Testis (tissue), 3 donors: ENCODE results near the gene TENT5C. TPM values are rescaled to one million over a fixed set of nuclear protein-coding genes. Genes with fewer than 3 reads are reported as not detected.

Experiments used
- DNase-seq: peaks from one replicate; pipeline ENCODE4 v3.0.0-alpha.2; 2019
- H3K27ac ChIP-seq, 2 donors: fragments of 200-600 bp; sonication (generic); one replicate each; pipeline ENCODE4 v1.5.1; 2019
- H3K27me3 ChIP-seq: fragments of 200-600 bp; sonication (generic); one replicate; pipeline ENCODE4 v1.5.1; 2019
- H3K36me3 ChIP-seq: fragments of 200-600 bp; sonication (generic); one replicate; pipeline ENCODE4 v1.5.1; 2017; ENCODE audit warnings: low read depth; ENCODE audit errors: missing control alignments
- H3K4me1 ChIP-seq: fragments of 200-600 bp; sonication (generic); one replicate; pipeline ENCODE4 v1.5.1; 2019
- H3K4me3 ChIP-seq, 2 donors: fragments of 200-600 bp; sonication (generic); one replicate each; pipeline ENCODE4 v1.5.1; 2017 to 2019
- H3K9me3 ChIP-seq: fragments of 200-600 bp; sonication (generic); one replicate; pipeline ENCODE4 v1.5.1; 2017
- POLR2A ChIP-seq: fragments of 450-650 bp; IDR thresholded peaks from one replicate; pipeline ENCODE4 v1.6.1; 2017; ENCODE audit warnings: antibody characterized with exemption, mild to moderate bottlenecking, moderate library complexity
- WGBS, 2 donors: methylation state at CpG; one replicate each; pipeline ENCODE4 v1.1.5; 2018; 5-methylcytosine and 5-hydroxymethylcytosine counted together
- intact Hi-C: fragments of 100-400 bp; cut with DNase I; formaldehyde crosslinking; loops from one replicate; pipeline ENCODE4 v1.15.1; 2023; ENCODE audit warnings: low total_unique reads
- polyA plus RNA-seq: library from polyadenylated mRNA; stranded (reverse); fragments of 350-450 nt; fragmentation: Illumina TruSeq; extraction: RNeasy Lipid Tissue Mini Kit (QIAGEN cat#74804); gene quantifications from one replicate; pipeline ENCODE4 v1.2.3, GENCODE V29; 2014; ENCODE audit warnings: low read depth, low replicate concordance; ENCODE audit not compliant: insufficient read depth
- total RNA-seq, 2 donors: library from RNA; depleted of rRNA; stranded (reverse); fragments of >200 nt; gene quantifications; one replicate each; pipeline ENCODE4 v1.2.3, GENCODE V29; 2016
- TF ChIP-seq, protein P1 (sequence below), 3 experiments: fragments of 450-650 bp in 2 of 3; fragments of 200-600 bp in 1 of 3; sonication (generic) in 1 of 3; IDR thresholded peaks; one replicate each; pipeline ENCODE4 v1.5.1; 2016 to 2019; ENCODE audit warnings: antibody characterized with exemption in 3 of 3, mild to moderate bottlenecking in 2 of 3, moderate library complexity in 1 of 3

Gene TENT5C
- total and polyA plus RNA-seq, 3 donors from 2014 or later, result 38.4 to 72.4 (median 67.3) TPM

DNA sequence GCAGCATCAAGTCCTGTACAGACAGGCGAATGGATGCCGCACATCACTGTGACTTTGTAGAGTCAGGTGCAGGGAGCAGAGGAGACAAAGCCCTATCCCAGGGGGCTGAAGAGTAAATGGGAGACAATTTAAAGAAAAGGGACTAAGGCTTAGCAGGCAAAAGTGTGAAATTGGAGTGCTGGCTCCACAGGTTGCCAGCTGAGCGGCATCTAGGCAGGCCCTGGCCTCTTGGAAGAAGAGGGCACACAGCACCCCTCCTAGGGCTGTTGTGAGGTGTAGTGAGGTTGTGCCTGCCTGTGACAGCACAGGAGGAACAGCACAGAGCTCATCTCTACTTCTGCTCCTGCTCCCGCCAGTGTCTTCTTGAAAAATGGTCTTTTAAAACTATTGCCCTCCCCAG is 47.3 kb downstream of the TENT5C start:
- no peaks in the 10 kb centered on the region for H3K9me3 ChIP-seq
- H3K27ac ChIP-seq, result no peak overlapping the region
- no peak overlapping the region for H3K4me3 ChIP-seq
- no peak for DNase-seq
- intact Hi-C loops, result no loop called here
- no peak for TF ChIP-seq POLR2A
- no peaks in the 10 kb centered on the region for H3K4me1 ChIP-seq
- no peaks in the 10 kb centered on the region for H3K36me3 ChIP-seq
- 94% methylated on average over 4 of the region's 4 CpGs for WGBS, 2 donors
- H3K27me3 ChIP-seq, result no peaks in the 10 kb centered on the region

DNA sequence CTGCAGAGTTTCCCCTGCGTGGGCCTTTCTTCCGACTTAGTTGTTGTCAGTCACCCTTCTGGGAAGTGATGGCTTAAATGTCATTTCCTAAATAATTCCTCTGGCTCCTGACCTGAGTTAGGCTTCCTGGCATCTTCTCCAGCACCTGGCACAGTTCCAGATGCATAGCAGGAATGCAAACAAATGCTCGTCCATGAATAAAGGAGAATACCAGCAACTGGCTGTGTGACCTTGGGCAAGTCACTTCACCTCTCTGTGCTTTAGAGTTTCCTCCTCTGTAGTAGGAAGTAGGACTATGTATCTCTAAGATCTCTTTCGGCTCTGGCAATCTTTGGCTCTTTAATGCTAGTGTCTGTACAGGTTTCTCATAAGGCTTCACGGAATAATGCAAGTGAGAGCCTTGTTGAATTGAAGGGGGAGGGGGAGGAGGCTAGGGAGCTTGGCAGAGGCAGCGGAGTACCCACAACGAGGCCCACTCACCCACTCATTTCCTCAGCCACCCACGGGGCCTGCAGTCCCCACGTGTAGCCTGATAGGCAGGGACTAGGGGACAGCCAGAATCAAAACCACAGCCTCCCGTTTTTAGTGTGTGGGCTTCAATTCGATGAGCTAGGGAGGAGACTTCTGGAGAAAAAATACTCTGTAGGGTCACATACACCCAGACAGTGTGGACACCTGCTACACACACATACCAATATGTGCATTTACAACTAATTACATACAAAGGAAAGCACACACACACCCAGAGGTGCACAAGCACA is 48.1 kb downstream of the TENT5C start:
- H3K36me3 ChIP-seq, result no peaks in the 10 kb centered on the region
- intact Hi-C loops, result no loop called here
- TF ChIP-seq, protein P1, sequence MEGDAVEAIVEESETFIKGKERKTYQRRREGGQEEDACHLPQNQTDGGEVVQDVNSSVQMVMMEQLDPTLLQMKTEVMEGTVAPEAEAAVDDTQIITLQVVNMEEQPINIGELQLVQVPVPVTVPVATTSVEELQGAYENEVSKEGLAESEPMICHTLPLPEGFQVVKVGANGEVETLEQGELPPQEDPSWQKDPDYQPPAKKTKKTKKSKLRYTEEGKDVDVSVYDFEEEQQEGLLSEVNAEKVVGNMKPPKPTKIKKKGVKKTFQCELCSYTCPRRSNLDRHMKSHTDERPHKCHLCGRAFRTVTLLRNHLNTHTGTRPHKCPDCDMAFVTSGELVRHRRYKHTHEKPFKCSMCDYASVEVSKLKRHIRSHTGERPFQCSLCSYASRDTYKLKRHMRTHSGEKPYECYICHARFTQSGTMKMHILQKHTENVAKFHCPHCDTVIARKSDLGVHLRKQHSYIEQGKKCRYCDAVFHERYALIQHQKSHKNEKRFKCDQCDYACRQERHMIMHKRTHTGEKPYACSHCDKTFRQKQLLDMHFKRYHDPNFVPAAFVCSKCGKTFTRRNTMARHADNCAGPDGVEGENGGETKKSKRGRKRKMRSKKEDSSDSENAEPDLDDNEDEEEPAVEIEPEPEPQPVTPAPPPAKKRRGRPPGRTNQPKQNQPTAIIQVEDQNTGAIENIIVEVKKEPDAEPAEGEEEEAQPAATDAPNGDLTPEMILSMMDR (IDR thresholded peaks at IDR 0.05), result no peak
- TF ChIP-seq POLR2A, result no peak
- H3K4me1 ChIP-seq, result no peaks in the 10 kb centered on the region
- no peaks in the 10 kb centered on the region for H3K9me3 ChIP-seq
- no peaks in the 10 kb centered on the region for H3K27me3 ChIP-seq
- no peak overlapping the region for H3K27ac ChIP-seq
- no peak for DNase-seq
- 62 to 70% methylated on average over 11 of the region's 11 CpGs for WGBS, 2 donors
- no peak overlapping the region for H3K4me3 ChIP-seq

DNA sequence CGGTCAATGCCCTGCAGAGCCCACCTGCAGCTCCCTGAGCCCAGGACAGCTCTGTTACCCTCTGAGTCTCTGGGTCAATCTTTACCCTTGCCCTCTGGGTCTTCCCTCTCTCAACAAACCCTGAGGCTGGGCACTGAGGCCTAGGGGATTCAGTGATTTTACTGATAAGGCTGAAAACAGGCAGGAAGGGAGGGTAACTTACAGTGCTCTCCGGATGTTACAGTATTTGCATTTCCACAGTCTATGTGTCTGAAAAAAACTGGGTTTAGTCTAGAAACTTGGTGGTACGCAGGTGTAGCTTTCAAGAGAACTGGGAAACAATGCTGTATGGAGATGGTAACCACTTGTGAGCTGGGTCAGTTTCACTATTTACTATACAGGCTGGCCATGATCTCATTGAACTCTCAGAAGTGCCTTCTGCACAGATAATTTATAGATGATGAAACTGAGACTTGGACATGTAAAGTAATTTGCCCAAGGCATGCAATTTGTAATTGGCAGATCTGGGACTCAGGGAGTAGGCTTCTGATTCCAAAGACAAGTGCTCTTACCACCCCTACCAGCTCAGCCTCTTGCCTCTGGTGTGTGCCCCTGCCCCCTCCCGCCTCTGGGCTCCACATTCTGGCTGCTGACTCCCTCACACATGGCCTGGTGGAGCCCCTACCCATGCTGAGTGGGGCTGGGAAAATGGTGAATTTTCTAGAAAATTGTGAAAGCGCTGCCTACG is 48.8 kb downstream of the TENT5C start:
- H3K9me3 ChIP-seq, result no peaks in the 10 kb centered on the region
- H3K4me3 ChIP-seq, result no peak overlapping the region
- WGBS, 2 donors, result 90 to 95% methylated on average over 5 to 6 of the region's 6 CpGs
- no peaks in the 10 kb centered on the region for H3K36me3 ChIP-seq
- H3K27me3 ChIP-seq, result no peaks in the 10 kb centered on the region
- TF ChIP-seq, protein P1 (IDR thresholded peaks at IDR 0.05), result no peak
- TF ChIP-seq POLR2A, result no peak
- no peak for DNase-seq
- H3K27ac ChIP-seq, result no peak overlapping the region
- intact Hi-C loops, result no loop called here
- no peaks in the 10 kb centered on the region for H3K4me1 ChIP-seq

DNA sequence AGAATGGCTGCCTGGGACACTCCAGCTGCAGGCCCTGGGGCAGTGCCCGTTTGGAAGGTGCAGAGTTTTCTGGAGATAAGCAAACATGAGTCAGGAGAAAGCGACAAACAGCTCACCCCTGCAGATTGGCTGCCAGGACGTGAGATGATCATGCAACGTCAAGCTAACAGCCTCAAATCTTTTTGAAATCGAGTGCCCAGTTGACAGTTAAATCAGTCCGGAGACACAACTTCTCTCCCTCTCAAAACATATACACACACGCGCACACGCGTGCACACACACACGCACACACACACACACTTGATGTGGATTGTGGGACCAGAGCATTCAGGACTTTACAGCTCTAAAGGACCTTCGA is 49.4 kb downstream of the TENT5C start:
- no peak overlapping the region for H3K27ac ChIP-seq
- H3K4me3 ChIP-seq, result no peak overlapping the region
- intact Hi-C loops, result no loop called here
- TF ChIP-seq, protein P1 (IDR thresholded peaks at IDR 0.05), result no peak
- TF ChIP-seq POLR2A, result no peak
- H3K4me1 ChIP-seq, result no peaks in the 10 kb centered on the region
- no peaks in the 10 kb centered on the region for H3K9me3 ChIP-seq
- 82 to 93% methylated on average over 12 of the region's 12 CpGs for WGBS, 2 donors
- H3K27me3 ChIP-seq, result no peaks in the 10 kb centered on the region
- H3K36me3 ChIP-seq, result no peaks in the 10 kb centered on the region
- no peak for DNase-seq

DNA sequence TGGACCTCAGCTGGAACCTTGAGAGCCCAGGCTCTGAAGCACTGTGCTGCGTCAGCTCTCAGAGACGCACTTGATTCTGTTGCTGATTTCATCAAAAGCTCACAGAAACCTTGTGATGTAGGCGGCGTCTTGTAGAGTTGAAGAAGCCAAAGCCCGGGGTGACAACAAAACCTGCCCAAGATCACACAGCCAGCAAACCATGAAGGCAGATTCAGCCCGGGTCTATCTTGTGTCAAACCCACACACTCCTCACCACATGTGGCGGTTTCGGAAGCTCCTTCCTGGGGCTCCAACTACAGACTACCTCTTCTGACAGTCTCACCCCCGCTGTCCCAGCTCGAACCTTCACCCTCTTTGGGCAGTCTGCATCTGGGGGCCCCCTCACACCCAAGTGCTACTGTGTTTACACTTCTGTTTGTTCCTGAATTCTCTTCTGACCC is 50.4 kb downstream of the TENT5C start:
- intact Hi-C loops, result no loop called here
- Histone ChIP-seq H3K27me3 (no peaks in the 10 kb centered on the region), H3K9me3 (no peaks in the 10 kb centered on the region), H3K4me3 (no peak overlapping the region), H3K27ac (no peak overlapping the region), H3K36me3 (no peaks in the 10 kb centered on the region), H3K4me1 (no peaks in the 10 kb centered on the region)
- TF ChIP-seq POLR2A, result no peak
- TF ChIP-seq, protein P1 (IDR thresholded peaks at IDR 0.05), result no peak
- 86 to 89% methylated on average over 10 of the region's 10 CpGs for WGBS, 2 donors
- no peak for DNase-seq
